Hepatocyte (in vitro differentiated cells): Measurements from ENCODE around the gene NCOR2.

Experiments
- EZH2 ChIP-seq: fragments of 200-600 bp; sonication (generic); IDR thresholded peaks from 2 replicates; pipeline ENCODE4 v1.6.1; 2016; ENCODE audit warnings: antibody characterized with exemption, mild to moderate bottlenecking, borderline replicate concordance
- EZH2phosphoT487 ChIP-seq: fragments of 200-600 bp; sonication (generic); IDR thresholded peaks from one replicate; pipeline ENCODE4 v1.6.1; 2018; ENCODE audit warnings: antibody characterized with exemption, mild to moderate bottlenecking, low read depth, moderate library complexity; ENCODE audit not compliant: unreplicated experiment, severe bottlenecking
- TF ChIP-seq, protein P1 (sequence below): fragments of 200-600 bp; sonication (generic); IDR thresholded peaks from 2 replicates; pipeline ENCODE4 v1.5.1; 2016; ENCODE audit warnings: antibody characterized with exemption, mild to moderate bottlenecking; ENCODE audit not compliant: poor library complexity

DNA sequence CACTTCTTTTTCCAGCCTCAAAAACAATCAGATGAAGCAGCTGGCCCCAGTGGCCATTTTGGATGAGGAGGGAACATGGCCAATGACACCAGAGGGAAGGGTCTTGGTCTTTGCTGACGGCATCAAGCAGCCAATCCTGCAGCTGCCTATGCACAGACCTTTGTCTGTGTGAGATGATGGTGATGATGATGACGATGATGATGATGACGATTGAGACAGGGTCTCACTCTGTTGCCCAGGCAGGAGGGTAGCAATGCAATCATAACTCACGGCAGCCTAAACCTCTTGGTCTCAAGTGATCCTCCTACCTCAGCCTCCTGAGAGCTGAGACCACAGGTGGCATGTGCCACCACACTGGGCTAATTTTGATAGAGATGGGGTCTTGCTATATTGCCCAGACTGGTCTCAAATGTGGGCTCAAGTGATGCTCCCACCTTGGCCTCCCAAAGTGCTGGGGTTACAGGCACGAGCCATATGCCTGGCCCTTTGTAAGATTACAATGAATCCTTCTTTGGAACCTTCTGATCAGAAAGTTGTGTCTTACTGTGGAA lies 26.5 kb upstream of the NCOR2 start:
- TF ChIP-seq, protein P1, sequence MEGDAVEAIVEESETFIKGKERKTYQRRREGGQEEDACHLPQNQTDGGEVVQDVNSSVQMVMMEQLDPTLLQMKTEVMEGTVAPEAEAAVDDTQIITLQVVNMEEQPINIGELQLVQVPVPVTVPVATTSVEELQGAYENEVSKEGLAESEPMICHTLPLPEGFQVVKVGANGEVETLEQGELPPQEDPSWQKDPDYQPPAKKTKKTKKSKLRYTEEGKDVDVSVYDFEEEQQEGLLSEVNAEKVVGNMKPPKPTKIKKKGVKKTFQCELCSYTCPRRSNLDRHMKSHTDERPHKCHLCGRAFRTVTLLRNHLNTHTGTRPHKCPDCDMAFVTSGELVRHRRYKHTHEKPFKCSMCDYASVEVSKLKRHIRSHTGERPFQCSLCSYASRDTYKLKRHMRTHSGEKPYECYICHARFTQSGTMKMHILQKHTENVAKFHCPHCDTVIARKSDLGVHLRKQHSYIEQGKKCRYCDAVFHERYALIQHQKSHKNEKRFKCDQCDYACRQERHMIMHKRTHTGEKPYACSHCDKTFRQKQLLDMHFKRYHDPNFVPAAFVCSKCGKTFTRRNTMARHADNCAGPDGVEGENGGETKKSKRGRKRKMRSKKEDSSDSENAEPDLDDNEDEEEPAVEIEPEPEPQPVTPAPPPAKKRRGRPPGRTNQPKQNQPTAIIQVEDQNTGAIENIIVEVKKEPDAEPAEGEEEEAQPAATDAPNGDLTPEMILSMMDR = no peak
- TF ChIP-seq EZH2 = no peak
- TF ChIP-seq EZH2phosphoT487 = no peak
